GM12878 (cell line): ENCODE results near the gene HVCN1. TPM values are rescaled to one million over a fixed set of nuclear protein-coding genes. Genes with fewer than 3 reads are reported as not detected.

Experiments
- ATF2 ChIP-seq: IDR thresholded peaks from 2 replicates; pipeline ENCODE4 v1.6.1; 2012; ENCODE audit warnings: low read length, inconsistent platforms
- BCLAF1 ChIP-seq: fragments of 450-650 bp; IDR thresholded peaks from 2 replicates; pipeline ENCODE4 v1.6.1; 2017; ENCODE audit warnings: antibody characterized with exemption, mild to moderate bottlenecking, moderate library complexity
- CHD1 ChIP-seq: IDR thresholded peaks from 2 replicates; pipeline ENCODE4 v1.6.1; 2012; ENCODE audit warnings: low read depth, low read length, improper control_type of control experiment
- CTCF ChIP-seq, 3 experiments: IDR thresholded peaks in 2 of 3; conservative IDR thresholded peaks in 1 of 3; 2 replicates each; pipeline ENCODE4 v1.5.1; 2011; ENCODE audit warnings: low read depth in 3 of 3, low read length in 3 of 3, mild to moderate bottlenecking in 3 of 3, control low read depth in 2 of 3, moderate library complexity in 2 of 3, inconsistent platforms in 1 of 3, mixed read lengths in 1 of 3; ENCODE audit not compliant: control insufficient read depth in 2 of 3, insufficient read depth in 1 of 3; ENCODE audit errors: extremely low read depth in 1 of 3
- E2F4 ChIP-seq: IDR thresholded peaks from 2 replicates; pipeline ENCODE4 v1.6.1; 2012; ENCODE audit warnings: low read depth, low read length, improper control_type of control experiment
- ESRRA ChIP-seq: IDR thresholded peaks from 2 replicates; pipeline ENCODE4 v1.6.1; 2012; ENCODE audit warnings: mild to moderate bottlenecking, low read length, improper control_type of control experiment
- FOXM1 ChIP-seq: IDR thresholded peaks from 2 replicates; pipeline ENCODE4 v1.6.1; 2012; ENCODE audit warnings: low read depth, mild to moderate bottlenecking, inconsistent platforms, low read length, moderate library complexity
- HDGF ChIP-seq: fragments of 450-650 bp; IDR thresholded peaks from 2 replicates; pipeline ENCODE4 v1.6.1; 2016; ENCODE audit warnings: antibody characterized with exemption
- HSF1 ChIP-seq: fragments of 150-350 bp; IDR thresholded peaks from 2 replicates; pipeline ENCODE4 v1.6.1; 2014; ENCODE audit warnings: mild to moderate bottlenecking, low read depth, low read length
- MTA3 ChIP-seq: IDR thresholded peaks from 2 replicates; pipeline ENCODE4 v1.6.1; 2012; ENCODE audit warnings: low read length, inconsistent platforms, borderline replicate concordance
- MYB ChIP-seq: fragments of 150-350 bp; IDR thresholded peaks from 2 replicates; pipeline ENCODE4 v1.6.1; 2014; ENCODE audit warnings: mild to moderate bottlenecking, low read depth, low read length, borderline replicate concordance
- NKRF ChIP-seq: fragments of 450-650 bp; conservative IDR thresholded peaks from 2 replicates; pipeline ENCODE4 v1.6.1; 2017; ENCODE audit warnings: mild to moderate bottlenecking, moderate library complexity
- RAD21 ChIP-seq: IDR thresholded peaks from 2 replicates; pipeline ENCODE4 v1.6.1; 2011; ENCODE audit warnings: mild to moderate bottlenecking, low read depth, low read length, moderate library complexity; ENCODE audit not compliant: insufficient read depth
- RELA ChIP-seq: fragments of 450-650 bp; IDR thresholded peaks from 2 replicates; pipeline ENCODE4 v1.8.0; 2014; ENCODE audit warnings: borderline replicate concordance; ENCODE audit not compliant: partially characterized antibody
- SMAD1 ChIP-seq: fragments of 450-650 bp; IDR thresholded peaks from 2 replicates; pipeline ENCODE4 v1.6.1; 2018; ENCODE audit warnings: mild to moderate bottlenecking, low read depth; ENCODE audit not compliant: partially characterized antibody
- SRF ChIP-seq, 2 experiments: IDR thresholded peaks; 2 replicates each; pipeline ENCODE4 v1.6.1; 2011; ENCODE audit warnings: low read depth in 2 of 2, low read length in 2 of 2, mild to moderate bottlenecking in 1 of 2, moderate library complexity in 1 of 2
- ZNF207 ChIP-seq: fragments of 450-650 bp; IDR thresholded peaks from 2 replicates; pipeline ENCODE4 v1.6.1; 2014; ENCODE audit warnings: antibody characterized with exemption, mild to moderate bottlenecking, borderline replicate concordance
- ZNF24 ChIP-seq: fragments of 450-650 bp; IDR thresholded peaks from 2 replicates; pipeline ENCODE4 v1.6.1; 2017; ENCODE audit warnings: antibody characterized with exemption, mild to moderate bottlenecking
- polyA plus RNA-seq, 11 experiments: library from polyadenylated mRNA; depleted of rRNA in 4 of 11; unstranded in 6 of 11; stranded (reverse) in 5 of 11; fragments of >200 nt; fragmentation: Nextera tagmentation in 4 of 11; fragmentation: Illumina TruSeq in 1 of 11; extraction: Ambion mirVana in 4 of 11; extraction: Trizol in 1 of 11; gene quantifications; 1 replicate in 1 of 11; 2 replicates in 10 of 11; pipeline versions ENCODE4 v1.2.1 to v1.2.3, GENCODE V29; 2011 to 2016; ENCODE audit warnings: inconsistent platforms in 2 of 11, missing spikeins in 2 of 11, low read depth in 1 of 11
- total RNA-seq, 4 experiments: library from RNA; depleted of rRNA in 3 of 4; stranded (reverse); fragments of >200 nt in 3 of 4; fragmentation: Illumina TruSeq in 1 of 4; extraction: Trizol in 1 of 4; gene quantifications; 2 replicates each; pipeline versions ENCODE4 v1.2.1 to v1.2.3, GENCODE V29; 2013 to 2021

HVCN1 gene
- total and polyA plus RNA-seq, 10 of the 15 experiments (the other 5 are each of a cell fraction or from before 2014, with no cell fraction given), result 27.8 to 181 (median 103) TPM

GRCh38 chr12:110600254-110600653, 88.7 kb downstream of the HVCN1 start (continued):
- TF ChIP-seq HSF1 (no peak), SMAD1 (no peak), CHD1 (no peak), RELA (no peak), BCLAF1 (no peak), NKRF (no peak), E2F4 (no peak), RAD21 (peak; percentile 85), HDGF (no peak), ZNF207 (no peak), ATF2 (no peak), MYB (no peak), CTCF (IDR thresholded peaks at IDR 0.05 in 2 of 3, conservative IDR thresholded peaks at IDR 0.05 in 1 of 3; ENCODE audit: control insufficient read depth in 2 of 3, extremely low read depth in 1 of 3, insufficient read depth in 1 of 3, low read depth in 3 of 3, low read length in 3 of 3) (peak; percentile 18 to 69 (median 42); a peak in 4 of 6 replicates), ESRRA (no peak), ZNF24 (peak; percentile 51; the same call in 1 of the 2 replicates), MTA3 (no peak), SRF (IDR thresholded peaks at IDR 0.05; ENCODE audit: low read depth in 2 of 2, low read length in 2 of 2) (no peak), FOXM1 (peak; percentile 44; the same call in 1 of the 2 replicates)
